ENCODE results near the gene NDST1. TPM values are rescaled to one million over a fixed set of nuclear protein-coding genes. Genes with fewer than 3 reads are reported as not detected.

NDST1 gene
- total and polyA plus RNA-seq, 2 of the 8 experiments (the other 6 are each of a cell fraction or from before 2014, with no cell fraction given), result 27.0 to 72.0 TPM

- TF ChIP-seq RFX5 (IDR thresholded peaks at IDR 0.05; ENCODE audit: borderline replicate concordance, low read depth, low read length) (no peak), RNF2 (IDR thresholded peaks at IDR 0.05; ENCODE audit: borderline replicate concordance, low read depth, low read length, missing control alignments, poor library complexity, severe bottlenecking) (no peak), TBP (IDR thresholded peaks at IDR 0.05; ENCODE audit: low read depth, low read length) (no peak), GABPA (IDR thresholded peaks at IDR 0.05; ENCODE audit: borderline replicate concordance, insufficient read depth, low read length) (no peak), KDM1A (IDR thresholded peaks at IDR 0.05; ENCODE audit: borderline replicate concordance, low read length) (no peak), TAF7 (optimal IDR thresholded peaks at IDR 0.05; ENCODE audit: borderline replicate concordance, low read depth, low read length) (no peak)
These were observed 32.1 kb downstream of the NDST1 start (continued) for GRCh38 chr5:150540042-150540441.
